22Rv1 (cell line): ENCODE results near the gene PRRC2B.

ENCODE experiments used
- H3K27ac ChIP-seq: fragments of 450-650 bp; 2 replicates; pipeline ENCODE4 v1.5.1; 2017
- ZFX ChIP-seq: fragments of 450-650 bp; IDR thresholded peaks from 2 replicates; pipeline ENCODE4 v1.6.1; 2017; ENCODE audit warnings: antibody characterized with exemption, borderline replicate concordance
- TF ChIP-seq, protein P1 (sequence below): fragments of 450-650 bp; IDR thresholded peaks from 2 replicates; pipeline ENCODE4 v1.5.1; 2017; ENCODE audit warnings: mild to moderate bottlenecking

Gene PRRC2B

DNA sequence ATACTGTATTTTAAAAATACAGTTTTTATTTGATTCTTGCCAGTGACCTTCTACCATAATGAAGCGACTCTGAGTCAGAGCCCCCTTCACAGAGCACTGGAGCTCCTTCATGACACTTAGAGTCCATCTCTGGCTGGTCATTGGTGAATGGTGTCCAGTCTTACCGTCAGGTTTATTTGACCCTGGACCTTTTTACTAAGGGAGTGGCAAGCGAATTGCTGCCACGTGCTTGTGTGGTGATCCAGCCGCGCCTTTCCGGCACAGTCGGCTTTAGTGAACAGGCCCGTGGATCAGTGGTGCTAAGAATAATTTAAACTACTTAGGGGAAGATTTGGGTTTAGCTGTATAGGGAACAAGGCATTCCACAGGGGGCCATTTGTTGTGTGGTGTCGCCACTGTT is 48.5 kb downstream of the PRRC2B start:
- TF ChIP-seq, protein P1, sequence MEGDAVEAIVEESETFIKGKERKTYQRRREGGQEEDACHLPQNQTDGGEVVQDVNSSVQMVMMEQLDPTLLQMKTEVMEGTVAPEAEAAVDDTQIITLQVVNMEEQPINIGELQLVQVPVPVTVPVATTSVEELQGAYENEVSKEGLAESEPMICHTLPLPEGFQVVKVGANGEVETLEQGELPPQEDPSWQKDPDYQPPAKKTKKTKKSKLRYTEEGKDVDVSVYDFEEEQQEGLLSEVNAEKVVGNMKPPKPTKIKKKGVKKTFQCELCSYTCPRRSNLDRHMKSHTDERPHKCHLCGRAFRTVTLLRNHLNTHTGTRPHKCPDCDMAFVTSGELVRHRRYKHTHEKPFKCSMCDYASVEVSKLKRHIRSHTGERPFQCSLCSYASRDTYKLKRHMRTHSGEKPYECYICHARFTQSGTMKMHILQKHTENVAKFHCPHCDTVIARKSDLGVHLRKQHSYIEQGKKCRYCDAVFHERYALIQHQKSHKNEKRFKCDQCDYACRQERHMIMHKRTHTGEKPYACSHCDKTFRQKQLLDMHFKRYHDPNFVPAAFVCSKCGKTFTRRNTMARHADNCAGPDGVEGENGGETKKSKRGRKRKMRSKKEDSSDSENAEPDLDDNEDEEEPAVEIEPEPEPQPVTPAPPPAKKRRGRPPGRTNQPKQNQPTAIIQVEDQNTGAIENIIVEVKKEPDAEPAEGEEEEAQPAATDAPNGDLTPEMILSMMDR = no peak
- TF ChIP-seq ZFX = no peak
- no peak overlapping the region for H3K27ac ChIP-seq

DNA sequence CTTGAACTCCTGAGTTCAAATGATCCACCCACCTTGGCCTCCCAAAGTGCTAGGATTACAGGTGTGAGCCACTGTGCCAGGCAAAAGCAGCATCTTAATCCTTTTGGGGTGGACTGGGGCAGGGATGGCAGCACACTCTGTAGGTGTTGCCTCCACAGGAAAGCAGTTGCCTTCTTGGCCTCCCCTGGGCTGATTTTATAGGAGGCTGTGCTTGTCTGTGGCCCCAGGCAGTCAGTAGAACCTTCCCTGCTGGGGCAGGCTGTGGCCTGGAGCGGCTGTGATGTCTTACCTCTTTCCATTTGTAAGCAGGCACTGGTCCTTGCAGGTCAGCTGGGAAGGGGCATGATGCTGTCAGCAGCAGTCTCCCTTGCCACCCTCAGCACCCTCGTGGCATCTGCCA is 49.8 kb downstream of the PRRC2B start:
- no peak for TF ChIP-seq ZFX
- TF ChIP-seq, protein P1 = no peak

DNA sequence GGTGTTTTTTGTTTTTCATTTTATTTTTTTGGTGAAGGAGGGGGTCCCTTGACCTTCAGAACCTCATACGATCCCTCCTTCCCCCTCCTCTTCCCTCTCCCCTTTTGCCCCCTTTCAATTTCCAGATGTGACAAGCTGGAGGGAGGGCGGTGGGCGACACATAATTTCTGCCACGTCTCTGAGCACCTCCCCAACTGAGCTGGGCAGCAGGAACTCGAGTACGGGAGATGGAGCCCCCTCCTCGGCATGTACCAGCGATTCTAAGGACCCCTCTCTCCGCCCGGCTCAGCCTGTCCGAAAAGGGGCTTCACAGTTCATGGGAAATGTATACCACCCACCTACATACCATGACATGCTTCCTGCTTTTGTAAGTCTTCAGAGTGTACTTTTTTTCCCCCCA is 52.4 kb downstream of the PRRC2B start:
- TF ChIP-seq, protein P1 = no peak
- no peak for TF ChIP-seq ZFX
- H3K27ac ChIP-seq = no peak overlapping the region

More for the DNA sequence above, 49.8 kb downstream of the PRRC2B start:
- H3K27ac ChIP-seq = no peak overlapping the region

DNA sequence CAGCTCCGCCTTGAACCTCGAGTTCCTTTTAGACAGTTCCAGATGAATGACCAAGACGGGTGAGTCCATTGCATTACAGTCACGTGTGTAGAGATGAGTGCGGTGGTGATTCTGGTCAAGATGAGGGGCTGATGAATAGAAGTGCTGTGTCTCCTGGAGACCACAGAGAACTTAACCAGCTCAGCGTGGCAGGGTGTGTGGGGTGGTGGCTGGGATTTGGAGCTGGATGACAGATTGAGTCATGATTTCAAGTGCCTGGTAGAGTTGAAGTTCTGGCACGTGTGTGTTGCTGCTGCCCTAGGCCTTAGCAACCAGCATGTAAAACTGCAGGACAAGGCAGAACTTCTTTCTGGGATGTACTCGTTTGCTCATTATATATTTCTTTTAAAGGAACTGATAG is 53.3 kb downstream of the PRRC2B start:
- H3K27ac ChIP-seq = no peak overlapping the region

DNA sequence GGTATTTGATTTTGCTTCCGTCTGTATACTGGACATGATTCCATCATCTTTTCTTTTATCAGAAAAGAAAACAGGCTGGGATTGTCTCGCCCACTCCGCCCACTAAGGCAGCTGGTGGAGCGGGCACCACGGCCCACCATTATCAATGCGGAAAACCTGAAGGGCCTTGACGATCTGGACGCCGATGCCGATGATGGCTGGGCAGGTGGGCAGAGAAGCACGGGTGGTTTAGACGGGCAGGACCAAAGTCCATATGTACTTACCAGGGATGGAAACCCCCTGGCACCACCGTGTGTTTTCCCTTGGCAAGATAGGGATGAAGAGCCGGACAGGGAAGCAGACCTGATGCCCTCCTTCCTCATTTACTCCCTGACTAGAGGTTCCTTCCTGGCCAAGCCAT is 53.7 kb downstream of the PRRC2B start:
- H3K27ac ChIP-seq = no peak overlapping the region
- TF ChIP-seq, protein P1 = no peak
- no peak for TF ChIP-seq ZFX

More for the DNA sequence above, 53.3 kb downstream of the PRRC2B start:
- no peak for TF ChIP-seq ZFX
- TF ChIP-seq, protein P1 = no peak

DNA sequence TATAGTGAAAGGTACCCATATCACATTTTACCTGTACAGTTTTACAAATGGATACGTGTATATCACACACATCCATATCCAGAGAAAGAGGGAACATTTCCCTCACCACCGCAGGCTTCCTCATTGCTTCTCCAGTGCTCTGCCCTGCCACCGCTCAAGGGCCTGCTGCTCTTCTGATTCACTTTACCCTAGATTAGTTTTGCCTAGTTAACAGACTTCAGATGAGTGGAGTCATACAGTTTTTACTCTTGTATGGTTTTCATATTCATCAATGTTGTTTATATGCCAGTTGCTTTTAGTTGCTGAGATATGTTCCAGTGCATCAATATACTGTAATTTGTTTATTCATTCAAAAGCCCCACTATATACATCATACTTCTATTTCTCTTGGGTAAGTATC is 54.9 kb downstream of the PRRC2B start:
- no peak overlapping the region for H3K27ac ChIP-seq
- TF ChIP-seq, protein P1 = no peak
- TF ChIP-seq ZFX = no peak

DNA sequence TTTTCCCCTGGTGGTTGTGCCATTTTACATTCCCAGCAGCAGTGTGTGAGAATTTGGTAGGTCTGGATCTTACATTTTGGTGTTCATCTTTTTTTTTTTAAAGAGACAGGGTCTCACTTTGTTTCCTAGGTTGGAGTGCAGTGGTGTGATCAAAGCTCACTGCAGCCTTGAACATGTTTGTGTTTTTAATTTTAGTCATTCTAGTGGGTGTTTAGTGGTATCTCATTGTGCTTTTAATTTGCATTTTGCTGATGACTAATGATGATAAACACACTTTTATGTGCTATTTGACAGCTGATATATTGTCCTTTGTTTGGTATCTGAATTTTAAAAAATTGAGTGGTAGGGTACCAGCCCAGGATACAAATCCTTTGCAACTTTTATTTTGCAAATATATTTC is 55.4 kb downstream of the PRRC2B start:
- no peak overlapping the region for H3K27ac ChIP-seq
- TF ChIP-seq, protein P1 = no peak
- TF ChIP-seq ZFX = no peak
